Activated naive CD4-positive, alpha-beta T cell treated with anti-CD3 and anti-CD28 coated beads, Interleukin-2, amount 50 U/mL, for 24 hours (primary cell): ENCODE measurements around the gene SCYGR5.
"Not testable (repeated sequence)": the region's sequence is repeated elsewhere in the genome, so short reads cannot be mapped to it uniquely, and the experiment has no call there.

Source experiments
- H3K27ac Mint-ChIP-seq: one replicate; pipeline ENCODE4 v1.8.0; 2021; ENCODE audit warnings: mild to moderate bottlenecking, mixed read lengths
- H3K27me3 Mint-ChIP-seq: one replicate; pipeline ENCODE4 v1.8.0; 2021; ENCODE audit warnings: mixed read lengths
- H3K36me3 Mint-ChIP-seq: one replicate; pipeline ENCODE4 v1.8.0; 2021; ENCODE audit warnings: mixed read lengths
- H3K4me1 Mint-ChIP-seq: one replicate; pipeline ENCODE4 v1.8.0; 2021; ENCODE audit warnings: mixed read lengths
- H3K4me3 Mint-ChIP-seq: one replicate; pipeline ENCODE4 v1.8.0; 2021; ENCODE audit warnings: mild to moderate bottlenecking, mixed read lengths
- H3K9me3 Mint-ChIP-seq: one replicate; pipeline ENCODE4 v1.8.0; 2021; ENCODE audit warnings: mixed read lengths

Gene SCYGR5

DNA sequence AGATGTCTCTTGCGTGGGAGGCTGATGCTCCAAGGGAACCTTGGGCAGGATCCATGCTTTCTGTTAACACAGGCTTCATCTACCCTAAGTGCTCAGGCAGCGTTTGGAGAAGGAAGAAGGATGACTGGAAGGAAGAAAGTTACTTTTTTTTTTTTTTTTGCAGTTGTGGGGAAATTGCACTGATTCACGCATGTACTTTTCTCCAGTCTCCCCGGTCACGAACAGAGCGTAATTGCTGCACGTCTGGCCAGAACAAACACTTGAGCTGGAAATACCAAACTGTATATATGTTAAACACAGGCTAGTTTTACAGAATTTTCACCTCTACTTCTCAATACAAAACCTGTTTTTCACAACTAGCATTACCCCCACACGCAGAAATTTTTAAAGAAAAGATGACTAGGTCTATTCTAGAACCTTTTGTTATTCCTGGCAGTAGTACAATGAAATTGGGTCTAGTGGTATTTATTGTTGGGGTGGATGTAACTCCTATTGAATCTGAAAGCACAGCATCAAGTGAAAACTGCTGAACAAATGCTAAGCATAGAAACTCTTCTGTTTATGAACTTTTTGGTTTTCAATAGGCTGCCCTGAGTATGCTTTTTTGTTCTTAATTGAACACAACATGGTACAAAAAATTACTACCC, 9.3 kb upstream of the SCYGR5 start:
- no peak overlapping the region for H3K4me3 Mint-ChIP-seq
- H3K36me3 Mint-ChIP-seq, result no peaks in the 10 kb centered on the region
- peaks cover 5% of the 10 kb centered on the region for H3K4me1 Mint-ChIP-seq
- H3K27ac Mint-ChIP-seq, result no peak overlapping the region
- no peaks in the 10 kb centered on the region for H3K27me3 Mint-ChIP-seq
- no peaks in the 10 kb centered on the region for H3K9me3 Mint-ChIP-seq

- Mint-ChIP-seq H3K27me3 (peaks cover 3% of the 10 kb centered on the region), H3K4me1 (no peaks in the 10 kb centered on the region), H3K4me3 (no peak overlapping the region), H3K36me3 (no peaks in the 10 kb centered on the region), H3K9me3 (no peaks in the 10 kb centered on the region), H3K27ac (no peak overlapping the region)
Observed at GRCh38 chr2:227661025-227661649, 5.5 kb upstream of the SCYGR5 start.

DNA sequence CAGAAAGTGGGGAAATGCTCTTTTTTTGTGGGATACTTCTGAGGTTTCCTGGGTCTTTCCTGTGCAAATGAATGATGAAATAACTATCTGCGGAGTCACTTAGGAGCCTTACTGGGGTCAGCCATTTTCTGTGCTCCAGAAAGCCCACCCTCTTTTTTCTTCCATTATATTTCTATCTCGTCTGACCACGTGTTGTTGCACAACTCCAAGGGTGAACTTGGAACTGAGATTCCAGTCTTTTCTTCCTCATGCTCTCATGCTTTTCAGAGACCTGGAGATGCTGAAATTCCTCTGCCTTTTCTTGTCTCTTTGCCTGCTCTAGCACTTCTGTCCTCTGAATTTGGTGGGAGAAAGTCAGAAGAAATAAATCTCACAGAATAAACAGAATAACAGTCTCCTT, 4.8 kb upstream of the SCYGR5 start:
- H3K27ac Mint-ChIP-seq, result no peak overlapping the region
- H3K9me3 Mint-ChIP-seq, result no peaks in the 10 kb centered on the region
- H3K36me3 Mint-ChIP-seq, result no peaks in the 10 kb centered on the region
- H3K27me3 Mint-ChIP-seq, result peaks cover 3% of the 10 kb centered on the region
- H3K4me1 Mint-ChIP-seq, result no peaks in the 10 kb centered on the region
- no peak overlapping the region for H3K4me3 Mint-ChIP-seq

- no peak overlapping the region for H3K4me3 Mint-ChIP-seq
- no peak overlapping the region for H3K27ac Mint-ChIP-seq
Observed at GRCh38 chr2:227665189-227665940, 1.2 kb upstream of the SCYGR5 start.

DNA sequence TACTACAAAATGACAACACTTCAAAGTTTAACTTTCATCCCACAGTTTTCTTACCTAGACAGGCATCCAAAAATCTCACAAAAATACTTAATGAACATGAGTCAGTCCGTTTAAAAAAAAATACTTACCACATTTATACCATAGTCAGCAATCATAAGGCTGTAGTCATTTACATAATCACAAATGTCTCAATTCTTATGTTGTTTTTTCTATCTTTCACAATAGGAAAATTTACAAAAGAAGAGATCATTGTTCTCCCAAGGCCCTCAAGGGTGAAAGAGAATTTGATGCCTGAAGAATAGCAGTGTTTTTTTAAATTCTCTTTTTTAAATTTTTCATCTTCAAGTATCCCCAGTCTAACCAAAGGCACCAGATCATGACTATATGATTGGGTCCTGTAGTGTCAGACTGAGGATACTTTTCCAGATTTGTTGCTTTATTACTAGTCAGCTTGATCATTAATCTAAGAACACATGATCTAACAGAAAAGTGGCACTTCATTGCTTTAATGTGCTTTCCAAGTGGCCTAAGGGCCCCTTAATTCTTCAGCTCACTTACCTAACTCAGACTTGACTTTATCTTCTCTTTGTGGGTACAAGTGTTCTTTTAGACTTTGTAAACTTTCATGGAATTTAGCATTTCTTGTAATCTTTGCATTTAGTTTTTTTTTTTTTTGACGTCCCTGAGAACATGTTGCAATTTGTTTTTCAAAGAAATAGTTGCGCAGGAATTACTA, 4.7 kb downstream of the SCYGR5 start:
- Mint-ChIP-seq H3K27me3 (peaks cover 2% of the 10 kb centered on the region), H3K27ac (no peak overlapping the region), H3K9me3 (no peaks in the 10 kb centered on the region), H3K4me1 (no peaks in the 10 kb centered on the region), H3K4me3 (no peak overlapping the region), H3K36me3 (no peaks in the 10 kb centered on the region)

More at GRCh38 chr2:227665189-227665940, 1.2 kb upstream of the SCYGR5 start:
- Mint-ChIP-seq H3K27me3 (peaks cover 3% of the 10 kb centered on the region), H3K4me1 (no peaks in the 10 kb centered on the region), H3K9me3 (no peaks in the 10 kb centered on the region), H3K36me3 (no peaks in the 10 kb centered on the region)

DNA sequence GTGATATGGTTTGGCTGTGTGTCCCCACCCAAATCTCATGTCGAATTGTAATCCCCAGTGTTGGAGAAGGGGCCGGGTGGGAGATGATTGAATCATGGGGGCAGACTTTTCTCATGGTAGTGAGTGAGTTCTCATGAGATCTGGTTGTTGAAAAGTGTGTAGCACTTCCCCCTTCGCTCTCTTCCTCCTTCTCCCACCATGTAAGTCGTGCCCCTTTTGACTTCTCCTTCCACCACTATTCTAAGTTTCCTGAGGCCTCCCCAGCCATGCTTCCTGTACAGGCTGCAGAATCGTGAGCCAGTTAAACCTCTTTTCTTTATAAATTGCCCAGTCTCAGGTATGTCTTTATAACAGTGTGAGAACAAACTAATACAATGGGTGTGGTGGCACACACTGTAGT, 7.0 kb downstream of the SCYGR5 start:
- not testable (repeated sequence) for H3K4me3 Mint-ChIP-seq, H3K27ac Mint-ChIP-seq, H3K36me3 Mint-ChIP-seq, H3K4me1 Mint-ChIP-seq, H3K27me3 Mint-ChIP-seq, H3K9me3 Mint-ChIP-seq

- no peak overlapping the region for H3K27ac Mint-ChIP-seq
- no peaks in the 10 kb centered on the region for H3K4me1 Mint-ChIP-seq
- H3K4me3 Mint-ChIP-seq, result no peak overlapping the region
- no peaks in the 10 kb centered on the region for H3K9me3 Mint-ChIP-seq
- H3K27me3 Mint-ChIP-seq, result peaks cover 2% of the 10 kb centered on the region
- H3K36me3 Mint-ChIP-seq, result no peaks in the 10 kb centered on the region
Observed at GRCh38 chr2:227674485-227674884, 7.9 kb downstream of the SCYGR5 start.

DNA sequence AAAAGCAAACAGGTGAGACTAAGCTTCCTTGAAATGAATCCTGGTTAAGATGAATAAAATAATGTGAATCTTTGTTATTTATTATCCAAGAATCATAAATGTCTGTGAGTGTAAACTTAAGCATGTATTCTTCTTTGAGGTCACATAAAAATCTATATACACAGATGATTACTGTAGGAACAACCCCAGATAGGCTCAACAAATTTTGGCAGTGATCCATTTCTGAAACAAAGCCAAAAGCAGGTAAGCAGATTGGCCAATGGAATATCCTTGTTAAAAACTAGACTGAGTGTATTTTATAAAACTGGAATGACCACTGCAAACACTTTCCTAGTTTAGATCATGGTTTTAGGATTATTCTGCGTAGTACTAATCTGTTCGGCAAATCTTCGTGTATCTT, 11.3 kb downstream of the SCYGR5 start:
- H3K27me3 Mint-ChIP-seq, result peaks cover 2% of the 10 kb centered on the region
- H3K4me1 Mint-ChIP-seq, result no peaks in the 10 kb centered on the region
- no peaks in the 10 kb centered on the region for H3K9me3 Mint-ChIP-seq
- H3K36me3 Mint-ChIP-seq, result no peaks in the 10 kb centered on the region
- no peak overlapping the region for H3K4me3 Mint-ChIP-seq
- H3K27ac Mint-ChIP-seq, result no peak overlapping the region

DNA sequence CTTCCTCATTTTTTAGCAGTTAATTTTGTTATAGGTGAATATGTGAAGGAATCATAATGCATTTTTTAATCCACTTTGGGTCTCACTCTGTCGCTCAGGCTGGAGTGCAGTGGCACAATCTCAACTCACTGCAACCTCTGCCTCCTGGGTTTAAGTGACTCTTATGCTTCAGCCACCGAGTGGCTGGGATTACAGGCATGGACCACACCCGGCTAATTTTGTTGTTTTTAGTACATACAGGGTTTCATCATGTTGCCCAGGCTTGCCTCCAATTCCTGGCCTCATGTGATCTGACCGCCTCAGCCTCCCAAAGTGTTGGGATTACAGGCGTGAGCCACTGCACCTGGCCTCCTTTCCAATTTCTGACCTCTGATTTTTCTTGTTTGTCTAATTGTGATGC, 17.7 kb downstream of the SCYGR5 start:
- Mint-ChIP-seq H3K4me1 (no peaks in the 10 kb centered on the region), H3K4me3 (no peak overlapping the region), H3K36me3 (no peaks in the 10 kb centered on the region), H3K9me3 (no peaks in the 10 kb centered on the region), H3K27me3 (peaks cover 12% of the 10 kb centered on the region), H3K27ac (no peak overlapping the region)

DNA sequence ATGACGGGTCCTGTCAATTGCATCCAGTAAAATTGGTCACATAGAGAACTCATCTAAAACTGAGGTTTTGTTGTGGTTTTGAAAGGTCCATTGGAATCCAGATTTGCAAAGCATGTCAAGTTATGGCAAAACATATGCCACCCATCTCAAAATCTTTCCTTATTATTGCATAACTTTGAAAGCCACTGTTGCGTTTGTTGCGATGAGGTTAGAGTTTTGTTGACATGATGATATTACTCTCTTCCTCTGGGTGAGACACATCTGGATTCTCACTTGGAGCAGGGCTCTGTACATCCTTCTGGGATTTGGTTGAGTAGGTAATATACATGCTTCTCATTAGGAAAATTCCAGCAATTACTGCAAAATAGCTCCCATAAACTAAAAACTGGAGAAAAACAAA, 20.6 kb downstream of the SCYGR5 start:
- Mint-ChIP-seq H3K36me3 (no peaks in the 10 kb centered on the region), H3K27me3 (peaks cover 19% of the 10 kb centered on the region), H3K9me3 (no peaks in the 10 kb centered on the region), H3K27ac (no peak overlapping the region), H3K4me3 (no peak overlapping the region), H3K4me1 (no peaks in the 10 kb centered on the region)

DNA sequence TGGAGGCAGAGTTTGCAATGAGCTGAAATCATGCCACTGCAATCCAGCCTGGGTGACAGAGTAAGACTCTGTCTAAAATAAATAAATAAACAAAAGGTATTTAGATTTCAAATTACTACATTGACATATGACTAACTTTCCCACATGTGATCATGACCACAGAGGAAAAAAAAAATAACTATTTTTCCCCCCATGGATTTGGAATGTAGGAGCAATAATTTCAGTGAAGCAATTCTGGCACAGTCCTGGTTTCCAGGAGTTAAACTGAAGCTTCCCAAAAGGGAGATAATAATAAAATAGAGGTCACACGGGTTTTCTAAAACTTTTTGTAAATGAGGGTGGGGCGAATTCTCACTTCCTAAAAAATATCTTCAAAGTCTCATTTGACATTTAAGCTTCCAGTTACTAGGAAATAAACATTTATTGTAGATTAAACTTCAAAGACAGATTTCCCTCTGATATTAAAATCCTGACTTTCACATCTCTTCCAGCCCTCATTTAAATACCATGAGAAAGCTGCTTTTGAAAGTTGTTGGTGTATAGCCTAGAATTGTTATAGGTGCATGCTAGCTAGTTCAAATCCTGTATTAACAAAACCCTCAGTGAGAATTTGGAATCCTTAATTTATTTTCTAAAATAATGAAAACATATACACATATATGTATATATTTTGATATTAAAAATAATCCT, 30.5 kb downstream of the SCYGR5 start:
- Mint-ChIP-seq H3K36me3 (no peaks in the 10 kb centered on the region), H3K4me3 (no peak overlapping the region), H3K27ac (no peak overlapping the region), H3K4me1 (no peaks in the 10 kb centered on the region), H3K27me3 (peaks cover 1% of the 10 kb centered on the region), H3K9me3 (no peaks in the 10 kb centered on the region)

DNA sequence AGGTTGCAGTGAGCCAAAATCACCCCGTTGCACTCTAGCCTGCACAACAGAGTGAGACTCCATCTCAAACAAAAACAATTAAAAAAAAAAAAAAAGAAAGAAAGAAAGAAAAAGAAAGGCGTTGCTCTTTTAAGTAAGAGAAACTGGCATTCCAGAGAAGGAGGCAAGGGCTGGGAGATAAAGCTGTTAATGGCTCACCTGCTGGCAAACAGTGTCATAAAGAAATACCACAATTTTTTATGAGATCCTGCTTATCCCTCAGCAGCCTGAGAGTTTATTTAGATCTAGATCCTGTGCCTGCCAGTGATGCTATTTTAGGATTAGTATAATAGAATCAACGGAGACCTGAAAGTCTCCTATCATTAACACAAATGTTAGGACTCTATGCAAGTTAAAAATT, 35.0 kb downstream of the SCYGR5 start:
- no peaks in the 10 kb centered on the region for H3K4me1 Mint-ChIP-seq
- no peak overlapping the region for H3K4me3 Mint-ChIP-seq
- peaks cover 10% of the 10 kb centered on the region for H3K27me3 Mint-ChIP-seq
- no peaks in the 10 kb centered on the region for H3K9me3 Mint-ChIP-seq
- H3K27ac Mint-ChIP-seq, result no peak overlapping the region
- no peaks in the 10 kb centered on the region for H3K36me3 Mint-ChIP-seq

DNA sequence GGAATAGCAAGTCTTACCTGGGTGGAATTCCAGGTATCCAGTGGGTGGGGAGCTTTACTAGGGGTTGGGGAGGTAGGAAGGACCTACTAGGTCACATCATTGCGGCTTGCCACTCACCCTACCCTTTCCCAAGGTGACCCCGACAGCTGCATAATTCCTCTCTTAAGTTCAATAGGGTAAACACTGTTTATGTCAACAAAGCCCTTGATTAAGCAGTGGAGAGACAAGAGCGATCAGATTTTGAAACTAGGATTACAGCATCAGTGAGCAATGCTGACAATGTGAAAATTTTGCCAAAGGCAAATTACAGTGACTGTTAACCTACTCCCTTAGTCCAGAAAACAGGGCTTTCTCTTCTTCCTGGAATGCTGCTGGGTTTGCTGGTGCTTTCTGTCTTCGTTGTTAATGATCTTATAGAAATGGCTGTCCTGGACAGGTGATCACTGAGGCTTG, 36.7 kb downstream of the SCYGR5 start:
- Mint-ChIP-seq H3K36me3 (no peaks in the 10 kb centered on the region), H3K27ac (no peak overlapping the region), H3K4me3 (no peak overlapping the region), H3K4me1 (no peaks in the 10 kb centered on the region), H3K27me3 (peaks cover 14% of the 10 kb centered on the region), H3K9me3 (no peaks in the 10 kb centered on the region)

GRCh38 chr2:227703961-227704360, 37.4 kb downstream of the SCYGR5 start:
- no peaks in the 10 kb centered on the region for H3K4me1 Mint-ChIP-seq
- no peaks in the 10 kb centered on the region for H3K36me3 Mint-ChIP-seq

GRCh38 chr2:227706859-227707258, 40.3 kb downstream of the SCYGR5 start:
- no peaks in the 10 kb centered on the region for H3K36me3 Mint-ChIP-seq
- no peaks in the 10 kb centered on the region for H3K4me1 Mint-ChIP-seq
- no peak overlapping the region for H3K4me3 Mint-ChIP-seq
- no peaks in the 10 kb centered on the region for H3K9me3 Mint-ChIP-seq
- peaks cover 14% of the 10 kb centered on the region for H3K27me3 Mint-ChIP-seq
- no peak overlapping the region for H3K27ac Mint-ChIP-seq

More at GRCh38 chr2:227703961-227704360, 37.4 kb downstream of the SCYGR5 start:
- Mint-ChIP-seq H3K9me3 (no peaks in the 10 kb centered on the region), H3K27ac (no peak overlapping the region), H3K4me3 (no peak overlapping the region), H3K27me3 (peaks cover 14% of the 10 kb centered on the region)
